Panc1 (cell line): ENCODE data around the gene SLIT1. TPM values are rescaled to one million over a fixed set of nuclear protein-coding genes. Genes with fewer than 3 reads are reported as not detected.

Source experiments
- ATAC-seq: fragments of 200-7000 bp; cut with Tn5 transposase; 2 replicates; pipeline ENCODE4 v1.9.1; 2020; ENCODE audit warnings: mild to moderate bottlenecking, moderate library complexity
- BruUV-seq: library from RNA; stranded (reverse); fragments of 400-500 nt; replicated peaks from 2 replicates; lab custom pipeline; 2021; lab: Mats Ljungman, UMichigan
- CTCF ChIA-PET: fragments of 300-600 bp; sonication (Branson Sonifier 250); formaldehyde crosslinking; loops from one replicate; lab custom pipeline; 2022; ENCODE audit warnings: antibody characterized with exemption; lab: Charles Lee
- POLR2A ChIA-PET: fragments of 300-600 bp; sonication (Branson Sonifier 250); formaldehyde crosslinking; loops from one replicate; lab custom pipeline; 2022; ENCODE audit warnings: antibody characterized with exemption; lab: Charles Lee
- DNase-seq: peaks from one replicate; pipeline ENCODE4 v3.0.0-alpha.2; 2010; ENCODE audit warnings: low read depth, low spot score
- H3K27ac ChIP-seq: 2 replicates; pipeline ENCODE4 v1.5.1; 2011; ENCODE audit warnings: mild to moderate bottlenecking, low read length, inconsistent platforms
- H3K27me3 ChIP-seq: fragments of 200-500 bp; sonication (Bioruptor generic); 2 replicates; pipeline ENCODE4 v1.6.0; 2014; ENCODE audit warnings: low read length, inconsistent platforms; ENCODE audit not compliant: control insufficient read depth, insufficient read depth
- H3K36me3 ChIP-seq: fragments of 200-500 bp; sonication (Bioruptor generic); 2 replicates; pipeline ENCODE4 v1.5.1; 2014; ENCODE audit warnings: inconsistent platforms, mild to moderate bottlenecking, low read length, moderate library complexity; ENCODE audit not compliant: control insufficient read depth, insufficient read depth
- H3K4me1 ChIP-seq: 2 replicates; pipeline ENCODE4 v1.5.1; 2011; ENCODE audit warnings: inconsistent platforms, mild to moderate bottlenecking, low read length, moderate library complexity; ENCODE audit not compliant: control insufficient read depth, insufficient read depth
- H3K4me3 ChIP-seq, 2 experiments: 2 replicates each; pipeline ENCODE4 v1.5.1; 2011 to 2012; ENCODE audit warnings: low read depth in 2 of 2, low read length in 2 of 2, mild to moderate bottlenecking in 2 of 2, inconsistent platforms in 1 of 2, moderate library complexity in 1 of 2
- H3K9me3 ChIP-seq: fragments of 200-500 bp; sonication (Bioruptor generic); 2 replicates; pipeline ENCODE4 v1.5.1; 2014; ENCODE audit warnings: low read depth, mild to moderate bottlenecking, inconsistent platforms, low read length, moderate library complexity; ENCODE audit not compliant: control insufficient read depth, insufficient read depth
- POLR2AphosphoS5 ChIP-seq: IDR thresholded peaks from 2 replicates; pipeline ENCODE4 v1.6.1; 2012; ENCODE audit warnings: mild to moderate bottlenecking, low read depth, low read length, moderate library complexity
- in situ Hi-C: cut with HindIII; loops from 2 replicates; pipeline ENCODE4 v1.10.0; 2016; ENCODE audit warnings: low sequenced_read_pairs, low pct_unique_long_range_greater_than_20kb
- intact Hi-C: fragments of 100-400 bp; cut with micrococcal nuclease; formaldehyde crosslinking; loops from one replicate; pipeline ENCODE4 v1.10.0; 2022; ENCODE audit not compliant: unreplicated experiment
- total RNA-seq: library from RNA; stranded (reverse); gene quantifications from one replicate; pipeline ENCODE4 v1.2.1, GENCODE V29; 2021; ENCODE audit not compliant: unreplicated experiment
- TF ChIP-seq, protein P1 (sequence below), 2 experiments: IDR thresholded peaks; 2 replicates each; pipeline ENCODE4 v1.6.1; 2011 to 2012; ENCODE audit warnings: low read depth in 2 of 2, control low read depth in 1 of 2, low read length in 1 of 2, mild to moderate bottlenecking in 1 of 2, moderate library complexity in 1 of 2; ENCODE audit not compliant: insufficient read depth in 1 of 2
- TF ChIP-seq, protein P2 (sequence below): fragments of 450-650 bp; IDR thresholded peaks from 2 replicates; pipeline ENCODE4 v1.5.1; 2017; ENCODE audit warnings: mild to moderate bottlenecking

The SLIT1 gene
- total RNA-seq, 1 experiment from 2014 or later, result 2.6 TPM

DNA sequence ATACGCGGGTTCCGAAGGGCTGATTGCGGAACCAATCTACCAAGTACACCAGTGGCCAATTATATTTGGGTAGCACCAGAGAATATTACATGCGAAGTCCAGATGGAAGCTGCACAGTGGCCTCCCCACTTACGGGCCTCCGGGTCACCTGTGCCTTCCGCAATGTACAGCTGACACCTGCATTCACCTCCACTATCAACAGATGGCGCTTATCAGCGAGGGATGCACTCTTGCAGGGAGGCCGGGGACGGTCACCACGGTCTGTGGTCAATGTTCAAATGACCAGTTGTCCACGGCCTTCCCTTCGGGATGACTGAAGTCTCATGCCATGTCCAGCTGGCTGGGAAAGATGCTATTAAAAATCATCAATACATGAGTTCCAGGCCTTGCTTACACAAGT is 47.6 kb downstream of the SLIT1 start:
- no peaks in the 10 kb centered on the region for H3K9me3 ChIP-seq
- TF ChIP-seq, protein P1, sequence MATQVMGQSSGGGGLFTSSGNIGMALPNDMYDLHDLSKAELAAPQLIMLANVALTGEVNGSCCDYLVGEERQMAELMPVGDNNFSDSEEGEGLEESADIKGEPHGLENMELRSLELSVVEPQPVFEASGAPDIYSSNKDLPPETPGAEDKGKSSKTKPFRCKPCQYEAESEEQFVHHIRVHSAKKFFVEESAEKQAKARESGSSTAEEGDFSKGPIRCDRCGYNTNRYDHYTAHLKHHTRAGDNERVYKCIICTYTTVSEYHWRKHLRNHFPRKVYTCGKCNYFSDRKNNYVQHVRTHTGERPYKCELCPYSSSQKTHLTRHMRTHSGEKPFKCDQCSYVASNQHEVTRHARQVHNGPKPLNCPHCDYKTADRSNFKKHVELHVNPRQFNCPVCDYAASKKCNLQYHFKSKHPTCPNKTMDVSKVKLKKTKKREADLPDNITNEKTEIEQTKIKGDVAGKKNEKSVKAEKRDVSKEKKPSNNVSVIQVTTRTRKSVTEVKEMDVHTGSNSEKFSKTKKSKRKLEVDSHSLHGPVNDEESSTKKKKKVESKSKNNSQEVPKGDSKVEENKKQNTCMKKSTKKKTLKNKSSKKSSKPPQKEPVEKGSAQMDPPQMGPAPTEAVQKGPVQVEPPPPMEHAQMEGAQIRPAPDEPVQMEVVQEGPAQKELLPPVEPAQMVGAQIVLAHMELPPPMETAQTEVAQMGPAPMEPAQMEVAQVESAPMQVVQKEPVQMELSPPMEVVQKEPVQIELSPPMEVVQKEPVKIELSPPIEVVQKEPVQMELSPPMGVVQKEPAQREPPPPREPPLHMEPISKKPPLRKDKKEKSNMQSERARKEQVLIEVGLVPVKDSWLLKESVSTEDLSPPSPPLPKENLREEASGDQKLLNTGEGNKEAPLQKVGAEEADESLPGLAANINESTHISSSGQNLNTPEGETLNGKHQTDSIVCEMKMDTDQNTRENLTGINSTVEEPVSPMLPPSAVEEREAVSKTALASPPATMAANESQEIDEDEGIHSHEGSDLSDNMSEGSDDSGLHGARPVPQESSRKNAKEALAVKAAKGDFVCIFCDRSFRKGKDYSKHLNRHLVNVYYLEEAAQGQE (IDR thresholded peaks at IDR 0.05; ENCODE audit: insufficient read depth in 1 of 2, low read depth in 2 of 2, low read length in 1 of 2), result no peak
- TF ChIP-seq, protein P2, sequence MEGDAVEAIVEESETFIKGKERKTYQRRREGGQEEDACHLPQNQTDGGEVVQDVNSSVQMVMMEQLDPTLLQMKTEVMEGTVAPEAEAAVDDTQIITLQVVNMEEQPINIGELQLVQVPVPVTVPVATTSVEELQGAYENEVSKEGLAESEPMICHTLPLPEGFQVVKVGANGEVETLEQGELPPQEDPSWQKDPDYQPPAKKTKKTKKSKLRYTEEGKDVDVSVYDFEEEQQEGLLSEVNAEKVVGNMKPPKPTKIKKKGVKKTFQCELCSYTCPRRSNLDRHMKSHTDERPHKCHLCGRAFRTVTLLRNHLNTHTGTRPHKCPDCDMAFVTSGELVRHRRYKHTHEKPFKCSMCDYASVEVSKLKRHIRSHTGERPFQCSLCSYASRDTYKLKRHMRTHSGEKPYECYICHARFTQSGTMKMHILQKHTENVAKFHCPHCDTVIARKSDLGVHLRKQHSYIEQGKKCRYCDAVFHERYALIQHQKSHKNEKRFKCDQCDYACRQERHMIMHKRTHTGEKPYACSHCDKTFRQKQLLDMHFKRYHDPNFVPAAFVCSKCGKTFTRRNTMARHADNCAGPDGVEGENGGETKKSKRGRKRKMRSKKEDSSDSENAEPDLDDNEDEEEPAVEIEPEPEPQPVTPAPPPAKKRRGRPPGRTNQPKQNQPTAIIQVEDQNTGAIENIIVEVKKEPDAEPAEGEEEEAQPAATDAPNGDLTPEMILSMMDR, result peak; percentile 80; the same call in 1 of the 2 replicates
- no TSS peak for BruUV-seq
- POLR2A ChIA-PET, result no interaction called here
- DNase-seq (no peak), ATAC-seq (peak; percentile 66)
- intact Hi-C loops, result loop anchor here (5.0 kb wide), 1 partner anchor 74 kb away; no protein-coding TSS in a partner anchor
- in situ Hi-C loops, result no loop called here
- CTCF ChIA-PET, result interaction anchor here (1.2 to 2.1 kb wide), 2 partner anchors 59 to 65 kb away, joined by 3 to 5 read pairs; no protein-coding TSS in a partner anchor
- H3K4me3 ChIP-seq, result no peak overlapping the region
- no peaks in the 10 kb centered on the region for H3K36me3 ChIP-seq
- H3K4me1 ChIP-seq, result no peaks in the 10 kb centered on the region
- H3K27ac ChIP-seq, result no peak overlapping the region
- H3K27me3 ChIP-seq, result peaks cover 2% of the 10 kb centered on the region

DNA sequence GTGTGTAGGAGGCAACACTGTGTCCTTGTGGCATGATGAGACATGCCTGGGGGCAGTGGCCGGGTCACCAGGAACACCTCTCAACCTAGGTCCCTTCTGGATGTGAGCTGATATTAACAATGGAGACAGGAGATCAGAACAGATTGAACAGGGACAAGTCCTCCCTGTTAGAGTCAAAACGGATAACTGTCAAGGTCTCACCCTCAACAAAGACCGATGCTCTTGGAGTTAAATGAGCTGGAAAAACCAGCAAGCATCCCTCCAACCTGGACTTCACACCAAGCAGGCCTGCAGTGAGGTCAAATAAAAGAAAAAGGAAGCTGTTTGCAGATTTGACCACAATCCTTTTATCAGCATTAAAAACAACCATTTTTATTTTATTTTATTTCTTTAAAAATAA is 49.0 kb downstream of the SLIT1 start:
- DNase-seq (no peak), ATAC-seq (no peak)
- Histone ChIP-seq H3K4me3 (no peak overlapping the region), H3K27ac (no peak overlapping the region), H3K9me3 (no peaks in the 10 kb centered on the region), H3K4me1 (no peaks in the 10 kb centered on the region), H3K27me3 (no peaks in the 10 kb centered on the region; the same call in none of the 2 replicates), H3K36me3 (no peaks in the 10 kb centered on the region)
- ChIA-PET CTCF (interaction anchor here (2.1 kb wide), 1 partner anchor 60 kb away, joined by 5 read pairs; no protein-coding TSS in a partner anchor), POLR2A (no interaction called here)
- in situ Hi-C loops, result no loop called here
- TF ChIP-seq, protein P2, result no peak
- TF ChIP-seq, protein P1 (IDR thresholded peaks at IDR 0.05; ENCODE audit: insufficient read depth in 1 of 2, low read depth in 2 of 2, low read length in 1 of 2), result no peak
- TF ChIP-seq POLR2AphosphoS5, result no peak
- BruUV-seq, result no TSS peak
- intact Hi-C loops, result loop anchor here (5.0 kb wide), 1 partner anchor 76 kb away; no protein-coding TSS in a partner anchor
